Gastroesophageal sphincter (tissue), 3 donors: ENCODE results near the gene NPHP4.

Experiments
- CTCF ChIP-seq, 4 experiments: fragments of 200-600 bp in 2 of 4; fragments of 450-650 bp in 2 of 4; sonication (generic) in 1 of 4; IDR thresholded peaks; one replicate each; pipeline ENCODE4 v1.5.1; 2017 to 2019; ENCODE audit warnings: antibody characterized with exemption in 4 of 4, mild to moderate bottlenecking in 2 of 4, moderate library complexity in 2 of 4
- POLR2A ChIP-seq, 2 donors: fragments of 450-650 bp; IDR thresholded peaks; one replicate each; pipeline ENCODE4 v1.6.1; 2017; ENCODE audit warnings: antibody characterized with exemption in 2 of 2, mild to moderate bottlenecking in 2 of 2, moderate library complexity in 1 of 2
- POLR2AphosphoS5 ChIP-seq: sonication (generic); formaldehyde crosslinking; IDR thresholded peaks from one replicate; pipeline ENCODE4 v1.6.1; 2017; ENCODE audit warnings: antibody characterized with exemption

GRCh38 chr1:5874416-5875110 lies 117.7 kb downstream of the NPHP4 start:
- TF ChIP-seq CTCF (IDR thresholded peaks at IDR 0.05) (no peak), POLR2A (IDR thresholded peaks at IDR 0.05) (no peak), POLR2AphosphoS5 (no peak)
